MM.1S (cell line): ENCODE measurements around the gene RIMKLA.

Experiments used
- DNase-seq: peaks from one replicate; pipeline ENCODE4 v3.0.0-alpha.2; 2015
- H2AFZ ChIP-seq: fragments of 300-600 bp; sonication (generic); 2 replicates; pipeline ENCODE4 v1.6.0; 2016; ENCODE audit warnings: antibody characterized with exemption, low read length
- H3F3A ChIP-seq: fragments of 300-600 bp; sonication (generic); 2 replicates; pipeline ENCODE4 v1.6.1; 2016; ENCODE audit warnings: mild to moderate bottlenecking, antibody characterized with exemption, low read length, moderate library complexity, mixed read lengths; ENCODE audit not compliant: insufficient read depth
- H3K27ac ChIP-seq: fragments of 300-600 bp; sonication (generic); 2 replicates; pipeline ENCODE4 v1.5.1; 2016; ENCODE audit warnings: mild to moderate bottlenecking, low read length
- H3K27me3 ChIP-seq: fragments of 300-600 bp; sonication (generic); replicated peaks from 2 replicates; pipeline ENCODE4 v1.6.0; 2016; ENCODE audit warnings: low read length; ENCODE audit not compliant: insufficient read depth
- H3K36me3 ChIP-seq: fragments of 300-600 bp; sonication (generic); replicated peaks from 2 replicates; pipeline ENCODE4 v1.6.1; 2016; ENCODE audit warnings: mild to moderate bottlenecking, low read length, mixed read lengths; ENCODE audit not compliant: insufficient read depth
- H3K4me1 ChIP-seq: fragments of 300-600 bp; sonication (generic); 2 replicates; pipeline ENCODE4 v1.6.1; 2016; ENCODE audit warnings: low read length, mixed read lengths
- H3K4me2 ChIP-seq: fragments of 300-600 bp; sonication (generic); 2 replicates; pipeline ENCODE4 v1.6.0; 2016; ENCODE audit warnings: low read depth, low read length
- H3K4me3 ChIP-seq: fragments of 300-600 bp; sonication (generic); 2 replicates; pipeline ENCODE4 v1.5.1; 2016; ENCODE audit warnings: low read length, mixed read lengths
- H3K79me2 ChIP-seq: fragments of 300-600 bp; sonication (generic); 2 replicates; pipeline ENCODE4 v1.6.1; 2016; ENCODE audit warnings: mixed run types, low read length, mixed read lengths
- H3K9ac ChIP-seq: fragments of 300-600 bp; sonication (generic); 2 replicates; pipeline ENCODE4 v1.6.1; 2016; ENCODE audit warnings: low read length, mixed read lengths
- H3K9me2 ChIP-seq: fragments of 300-600 bp; sonication (generic); replicated peaks from 2 replicates; pipeline ENCODE4 v1.6.1; 2016; ENCODE audit warnings: mild to moderate bottlenecking, low read length, mixed read lengths; ENCODE audit not compliant: insufficient read depth
- H3K9me3 ChIP-seq: fragments of 300-600 bp; sonication (generic); replicated peaks from 2 replicates; pipeline ENCODE4 v1.6.1; 2016; ENCODE audit warnings: mild to moderate bottlenecking, low read length, mixed read lengths; ENCODE audit not compliant: insufficient read depth
- H4K20me1 ChIP-seq: fragments of 300-600 bp; sonication (generic); 2 replicates; pipeline ENCODE4 v1.6.1; 2016; ENCODE audit warnings: mild to moderate bottlenecking, low read length, moderate library complexity, mixed read lengths; ENCODE audit not compliant: insufficient read depth
- EZH2 ChIP-seq: fragments of 300-600 bp; sonication (generic); optimal IDR thresholded peaks from 2 replicates; pipeline ENCODE3; 2017; ENCODE audit warnings: low read depth, mild to moderate bottlenecking, antibody characterized with exemption, low read length, mixed read lengths
- EZH2phosphoT487 ChIP-seq: fragments of 300-600 bp; sonication (generic); IDR thresholded peaks from 2 replicates; pipeline ENCODE4 v1.6.1; 2018; ENCODE audit warnings: antibody characterized with exemption, low read length
- TF ChIP-seq, protein P1 (sequence below): fragments of 300-600 bp; sonication (generic); IDR thresholded peaks from 2 replicates; pipeline ENCODE4 v1.5.1; 2016; ENCODE audit warnings: antibody characterized with exemption, low read length, mixed read lengths

The RIMKLA gene

DNA sequence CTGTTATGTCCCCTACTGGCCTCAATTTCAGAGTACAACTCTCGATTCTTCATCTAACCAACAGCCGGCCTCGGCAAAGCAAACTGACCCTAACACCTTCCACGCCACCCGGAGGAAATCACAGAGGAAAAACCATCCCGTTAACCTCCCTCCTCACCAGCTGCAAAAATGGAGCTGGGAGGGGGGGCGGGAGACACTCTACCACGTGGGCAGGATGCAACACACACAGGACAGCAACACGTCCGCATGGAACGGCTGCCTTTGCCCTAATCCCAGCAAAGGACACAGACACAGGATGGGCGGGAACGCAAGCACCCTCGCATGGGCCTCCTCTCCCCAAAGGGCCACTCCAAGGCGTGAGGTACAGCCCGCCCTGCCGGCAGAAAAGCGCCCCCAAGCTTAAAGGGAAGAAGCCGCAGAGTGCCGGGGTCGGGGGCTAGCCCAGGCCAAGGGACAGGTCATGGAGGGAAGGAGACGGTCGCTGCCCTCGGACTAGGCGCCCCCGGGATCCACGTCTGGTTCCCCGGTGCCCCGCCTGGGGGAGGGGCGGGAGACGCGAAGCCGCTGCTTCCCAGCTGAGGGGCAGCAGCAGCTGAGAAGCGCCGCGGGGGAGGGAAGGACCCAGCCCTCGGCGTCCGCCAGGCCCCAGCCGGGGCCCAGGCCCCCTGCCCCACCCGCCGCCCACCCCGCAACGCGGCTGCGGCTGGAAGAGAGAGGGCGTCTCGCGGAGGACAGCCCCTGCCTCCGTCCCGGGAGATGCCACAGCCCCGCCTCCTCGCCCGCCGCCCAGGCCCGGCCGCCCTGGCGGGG lies 46.1 kb upstream of the RIMKLA start:
- Histone ChIP-seq H3K27ac (peak overlapping the region; percentile 23; the same call in 1 of the 2 replicates), H4K20me1 (peaks cover 13% of the 10 kb centered on the region), H3K79me2 (peaks cover 55% of the 10 kb centered on the region), H3K4me1 (peaks cover 8% of the 10 kb centered on the region; the same call in 1 of the 2 replicates), H2AFZ (peak overlapping the region; percentile 69), H3K36me3 (no peaks in the 10 kb centered on the region), H3K9ac (peak overlapping the region; percentile 75), H3K4me2 (peak overlapping the region; percentile 77), H3K9me2 (no peaks in the 10 kb centered on the region), H3F3A (peaks cover 5% of the 10 kb centered on the region; the same call in 1 of the 2 replicates), H3K9me3 (no peaks in the 10 kb centered on the region), H3K27me3 (no peaks in the 10 kb centered on the region), H3K4me3 (peak overlapping the region; percentile 95)
- DNase-seq: peak; percentile 27
- no peak for TF ChIP-seq EZH2phosphoT487
- no peak for TF ChIP-seq EZH2
- TF ChIP-seq, protein P1, sequence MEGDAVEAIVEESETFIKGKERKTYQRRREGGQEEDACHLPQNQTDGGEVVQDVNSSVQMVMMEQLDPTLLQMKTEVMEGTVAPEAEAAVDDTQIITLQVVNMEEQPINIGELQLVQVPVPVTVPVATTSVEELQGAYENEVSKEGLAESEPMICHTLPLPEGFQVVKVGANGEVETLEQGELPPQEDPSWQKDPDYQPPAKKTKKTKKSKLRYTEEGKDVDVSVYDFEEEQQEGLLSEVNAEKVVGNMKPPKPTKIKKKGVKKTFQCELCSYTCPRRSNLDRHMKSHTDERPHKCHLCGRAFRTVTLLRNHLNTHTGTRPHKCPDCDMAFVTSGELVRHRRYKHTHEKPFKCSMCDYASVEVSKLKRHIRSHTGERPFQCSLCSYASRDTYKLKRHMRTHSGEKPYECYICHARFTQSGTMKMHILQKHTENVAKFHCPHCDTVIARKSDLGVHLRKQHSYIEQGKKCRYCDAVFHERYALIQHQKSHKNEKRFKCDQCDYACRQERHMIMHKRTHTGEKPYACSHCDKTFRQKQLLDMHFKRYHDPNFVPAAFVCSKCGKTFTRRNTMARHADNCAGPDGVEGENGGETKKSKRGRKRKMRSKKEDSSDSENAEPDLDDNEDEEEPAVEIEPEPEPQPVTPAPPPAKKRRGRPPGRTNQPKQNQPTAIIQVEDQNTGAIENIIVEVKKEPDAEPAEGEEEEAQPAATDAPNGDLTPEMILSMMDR: no peak

DNA sequence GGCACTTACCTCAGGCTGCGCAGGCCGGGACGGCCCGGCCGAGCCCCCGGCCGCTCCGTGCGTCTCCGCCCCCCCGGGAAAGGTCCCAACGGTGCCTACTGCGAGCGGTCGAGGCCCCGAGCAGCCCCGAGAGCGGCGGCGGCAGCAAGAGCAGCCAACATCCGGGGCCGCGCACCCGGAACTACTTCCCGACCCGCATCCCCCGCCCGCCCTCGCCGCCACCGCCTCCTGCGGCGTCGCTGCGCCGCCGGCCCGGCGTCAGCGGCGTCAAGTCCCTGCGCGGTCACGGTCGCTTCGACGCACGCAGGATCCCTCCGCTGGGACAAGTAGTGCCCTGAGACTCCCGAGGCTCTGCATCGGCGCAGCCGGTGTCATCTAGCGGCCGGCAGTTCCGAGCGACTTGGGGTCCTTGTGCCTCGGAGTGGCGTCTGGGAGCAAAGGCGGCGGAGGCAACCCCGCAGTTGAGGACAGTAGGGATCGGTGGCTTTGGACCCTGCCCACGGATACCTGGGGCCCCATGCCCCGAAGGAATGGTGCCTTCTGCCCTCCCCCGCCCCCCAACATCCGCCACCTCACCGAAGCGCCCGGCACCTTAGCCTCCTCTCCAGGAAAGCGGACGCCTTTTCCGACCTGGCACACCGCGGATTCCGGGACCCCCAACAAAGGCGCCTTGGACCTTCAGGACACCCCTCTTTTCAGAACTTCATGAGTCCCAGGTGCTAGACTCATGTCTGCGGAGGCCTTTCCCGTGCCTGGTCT lies 45.4 kb upstream of the RIMKLA start, which contains the start of gene FOXJ3:
Gene FOXJ3 (minus strand): TSS at position 186 of the 759 bp plus-strand sequence. CDS start 24,142 bp downstream, outside the sequence.
- H3K4me1 ChIP-seq: peaks cover 8% of the 10 kb centered on the region; the same call in 1 of the 2 replicates
- no peaks in the 10 kb centered on the region for H3K27me3 ChIP-seq
- H4K20me1 ChIP-seq: peaks cover 10% of the 10 kb centered on the region
- no peaks in the 10 kb centered on the region for H3K9me3 ChIP-seq
- peaks cover 48% of the 10 kb centered on the region for H3K79me2 ChIP-seq
- DNase-seq: peak; percentile 94
- H3K27ac ChIP-seq: peak within 1 kb of the TSS; percentile 41; the same call in 1 of the 2 replicates
- H3F3A ChIP-seq: peaks cover 5% of the 10 kb centered on the region; the same call in 1 of the 2 replicates
- H3K4me2 ChIP-seq: peak within 1 kb of the TSS; percentile 77
- peak within 1 kb of the TSS; percentile 75 for H3K9ac ChIP-seq
- TF ChIP-seq EZH2 (no peak), EZH2phosphoT487 (no peak)
- TF ChIP-seq, protein P1: no peak
- H3K9me2 ChIP-seq: no peaks in the 10 kb centered on the region
- peak within 1 kb of the TSS; percentile 89 for H2AFZ ChIP-seq
- H3K4me3 ChIP-seq: peak within 1 kb of the TSS; percentile 95
- H3K36me3 ChIP-seq: no peaks in the 10 kb centered on the region

DNA sequence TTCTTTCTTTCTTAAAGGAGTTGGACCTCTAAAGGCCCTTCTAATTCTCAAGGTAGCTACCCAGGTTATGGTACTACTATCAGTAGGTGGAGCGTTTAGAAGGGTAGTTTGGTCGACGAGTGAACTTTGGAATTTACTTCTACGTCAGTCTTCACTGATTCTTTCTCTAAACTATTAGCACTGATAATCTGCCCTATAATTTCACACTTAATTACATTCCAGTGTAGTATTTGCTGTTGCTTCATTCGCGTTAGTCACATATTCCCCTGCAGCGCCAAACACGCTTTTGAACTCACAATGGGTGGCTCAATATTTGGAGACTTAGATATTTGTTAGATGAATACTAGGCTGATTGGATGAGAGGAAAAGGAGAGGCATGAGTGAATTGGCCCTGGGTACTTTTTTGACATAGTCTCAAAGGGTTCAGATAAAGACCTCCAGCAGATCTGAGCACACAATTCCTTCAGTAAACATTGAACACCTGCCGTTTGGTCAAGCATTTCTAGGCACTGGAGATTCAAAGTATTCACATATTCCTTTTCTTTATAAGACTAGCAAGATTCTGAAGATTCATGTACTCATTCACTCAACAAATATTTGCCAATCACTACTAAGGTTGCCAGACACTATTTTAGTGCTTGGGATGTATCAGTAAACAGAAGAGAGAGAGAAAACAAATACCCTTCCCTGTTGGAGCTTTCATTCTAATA lies 44.6 kb upstream of the RIMKLA start:
- Histone ChIP-seq H3K36me3 (no peaks in the 10 kb centered on the region), H3K4me2 (peak overlapping the region; percentile 59), H4K20me1 (peaks cover 10% of the 10 kb centered on the region), H3K4me1 (peaks cover 8% of the 10 kb centered on the region; the same call in 1 of the 2 replicates), H3K9me3 (no peaks in the 10 kb centered on the region), H3K27ac (peak overlapping the region; percentile 41; the same call in 1 of the 2 replicates), H3K79me2 (peaks cover 40% of the 10 kb centered on the region), H3K9ac (peak overlapping the region; percentile 75), H3K4me3 (peak overlapping the region; percentile 95), H3K27me3 (no peaks in the 10 kb centered on the region), H3F3A (peaks cover 5% of the 10 kb centered on the region; the same call in 1 of the 2 replicates), H2AFZ (peak overlapping the region; percentile 89), H3K9me2 (no peaks in the 10 kb centered on the region)
- DNase-seq: no peak
- TF ChIP-seq, protein P1: no peak
- TF ChIP-seq EZH2phosphoT487 (no peak), EZH2 (no peak)
